Activated T-helper 2 cell treated with anti-CD3 and anti-CD28 coated beads, Interferon-gamma antibody, Interleukin-2, Interleukin-4, amounts not matched to agents 10 μg/mL and 5 μg/mL and 100 μg/mL, durations not matched to agents 14 hours and 24 hours and 36 hours (primary cell): ENCODE data around the gene MOB4. TPM values are rescaled to one million over a fixed set of nuclear protein-coding genes. Genes with fewer than 3 reads are reported as not detected.
"Not testable (repeated sequence)": the region's sequence is repeated elsewhere in the genome, so short reads cannot be mapped to it uniquely, and the experiment has no call there.

ENCODE experiments used
- DNase-seq: peaks from one replicate; pipeline ENCODE4 v3.0.0; 2021; ENCODE audit warnings: low spot score
- H3K27ac Mint-ChIP-seq: one replicate; pipeline ENCODE4 v1.8.0; 2021; ENCODE audit warnings: mixed read lengths
- H3K27me3 Mint-ChIP-seq: one replicate; pipeline ENCODE4 v1.8.0; 2021; ENCODE audit warnings: low read depth, mixed read lengths
- H3K36me3 Mint-ChIP-seq: one replicate; pipeline ENCODE4 v1.8.0; 2021; ENCODE audit warnings: low read depth, mixed read lengths
- H3K4me1 Mint-ChIP-seq: one replicate; pipeline ENCODE4 v1.8.0; 2021; ENCODE audit warnings: low read depth, mixed read lengths
- H3K4me3 Mint-ChIP-seq: one replicate; pipeline ENCODE4 v1.8.0; 2021; ENCODE audit warnings: low read depth, mild to moderate bottlenecking, moderate library complexity, mixed read lengths
- H3K9me3 Mint-ChIP-seq: one replicate; pipeline ENCODE4 v1.8.0; 2021; ENCODE audit warnings: mixed read lengths
- intact Hi-C: fragments of 100-400 bp; cut with micrococcal nuclease; formaldehyde crosslinking; loops from one replicate; pipeline ENCODE4 v1.15.1; 2023
- total RNA-seq: library from RNA; stranded (reverse); gene quantifications from 2 replicates; pipeline ENCODE4 v1.2.3, GENCODE V29; 2022

Gene MOB4
- total RNA-seq, 1 donor from 2014 or later, result 19.5 TPM

DNA sequence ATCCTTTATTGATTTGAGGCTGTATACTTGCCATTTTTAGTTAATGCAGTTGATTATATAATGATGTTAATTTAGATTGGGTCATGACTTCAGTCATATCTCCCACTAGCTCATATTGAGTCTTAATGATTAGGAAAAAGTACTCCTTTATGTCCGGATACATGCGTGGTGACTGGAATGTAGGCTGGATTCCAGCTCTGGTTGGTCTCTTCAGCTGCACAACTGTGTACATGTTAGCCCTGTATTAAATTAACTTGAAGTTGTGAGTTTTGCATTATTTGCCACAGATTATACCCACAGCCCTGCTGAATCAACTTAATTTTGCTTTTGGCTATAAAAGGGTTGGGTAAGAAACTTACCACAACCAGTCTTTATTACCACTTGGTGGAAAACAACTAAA, 22.5 kb downstream of the MOB4 start:
- intact Hi-C loops, result no loop called here
- H3K4me3 Mint-ChIP-seq, result no peak overlapping the region
- H3K36me3 Mint-ChIP-seq, result peaks cover 81% of the 10 kb centered on the region
- no peaks in the 10 kb centered on the region for H3K9me3 Mint-ChIP-seq
- H3K4me1 Mint-ChIP-seq, result peaks cover 22% of the 10 kb centered on the region
- no peaks in the 10 kb centered on the region for H3K27me3 Mint-ChIP-seq
- H3K27ac Mint-ChIP-seq, result no peak overlapping the region
- DNase-seq, result no peak

DNA sequence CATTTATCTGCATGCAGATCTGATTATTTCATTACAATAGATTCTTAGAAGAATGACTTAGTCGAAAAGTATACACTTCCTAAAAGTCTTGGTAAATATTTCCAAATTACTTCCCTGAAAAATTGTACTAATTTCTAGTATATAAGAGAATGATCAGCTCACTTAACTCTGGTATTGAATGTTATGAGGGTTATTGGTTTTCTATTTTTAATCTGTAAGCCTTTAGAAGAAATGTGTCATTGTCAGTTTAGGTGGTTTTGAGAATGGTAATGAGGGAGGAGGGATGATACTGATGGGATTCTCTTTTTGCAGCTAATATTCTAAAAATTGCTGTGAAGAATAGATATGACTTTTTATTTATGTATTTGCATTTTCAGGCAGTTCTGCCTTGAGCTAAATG, 23.9 kb downstream of the MOB4 start:
- H3K9me3 Mint-ChIP-seq, result no peaks in the 10 kb centered on the region
- H3K36me3 Mint-ChIP-seq, result peaks cover 77% of the 10 kb centered on the region
- no peaks in the 10 kb centered on the region for H3K27me3 Mint-ChIP-seq
- DNase-seq, result no peak
- H3K4me1 Mint-ChIP-seq, result peaks cover 15% of the 10 kb centered on the region
- no peak overlapping the region for H3K4me3 Mint-ChIP-seq
- H3K27ac Mint-ChIP-seq, result peak overlapping the region; percentile 31
- intact Hi-C loops, result no loop called here

DNA sequence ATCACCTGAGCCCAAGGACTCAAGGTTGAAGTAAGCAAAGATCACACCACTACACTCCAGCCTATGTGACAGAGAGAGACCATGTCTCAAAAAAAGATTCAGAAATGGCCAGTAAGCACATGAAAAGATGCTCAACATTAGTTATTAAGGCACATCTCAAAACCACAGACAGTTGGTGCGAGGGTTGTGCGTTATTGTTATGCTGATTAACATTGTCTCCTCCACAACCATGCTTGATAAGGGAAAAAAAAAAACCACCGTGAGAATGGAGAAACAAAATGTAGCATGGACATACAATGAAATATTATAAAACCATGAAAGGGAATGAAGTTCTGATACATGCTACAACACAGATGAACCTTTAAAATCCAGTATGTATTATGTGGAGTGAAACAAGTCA, 27.3 kb downstream of the MOB4 start:
- Mint-ChIP-seq H3K4me3 (no peak overlapping the region), H3K4me1 (peaks cover 12% of the 10 kb centered on the region), H3K27ac (no peak overlapping the region), H3K9me3 (no peaks in the 10 kb centered on the region), H3K36me3 (peaks cover 66% of the 10 kb centered on the region), H3K27me3 (no peaks in the 10 kb centered on the region)
- intact Hi-C loops, result no loop called here
- no peak for DNase-seq

DNA sequence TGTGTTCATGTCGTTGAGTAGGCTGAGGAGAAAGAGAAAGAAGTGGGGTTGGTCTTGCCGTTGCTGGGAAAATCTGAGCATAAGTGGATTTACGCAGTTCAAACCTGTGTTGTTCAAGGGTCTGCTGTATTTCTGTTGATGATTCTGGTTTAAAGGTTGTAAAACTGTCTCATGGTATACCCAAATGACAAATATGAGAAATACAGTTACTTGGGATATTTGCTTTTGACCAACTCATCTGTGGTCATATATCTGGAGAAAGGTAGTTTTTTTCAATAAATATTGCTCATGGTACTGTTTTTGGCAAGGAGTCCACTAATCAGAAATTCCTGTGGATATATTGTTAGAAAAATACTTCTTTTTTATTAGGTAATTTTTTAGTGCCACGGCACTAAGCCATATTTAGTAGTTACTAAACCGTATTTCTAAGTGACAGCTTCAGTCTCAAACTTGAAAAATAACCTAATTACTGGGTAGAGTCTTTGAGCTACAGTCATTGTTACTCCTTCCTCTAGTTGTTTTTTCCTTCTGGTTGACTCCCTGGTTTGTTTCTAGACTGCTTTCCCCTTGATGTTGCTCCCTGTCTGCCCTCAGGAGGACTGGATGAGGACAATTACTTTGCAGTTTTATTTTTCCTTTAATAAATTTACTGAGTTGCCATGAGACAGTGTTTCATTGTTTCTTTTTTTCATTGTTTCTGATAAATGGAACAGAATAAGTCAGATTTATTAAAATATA, 31.5 kb downstream of the MOB4 start:
- no peaks in the 10 kb centered on the region for H3K27me3 Mint-ChIP-seq
- peaks cover 54% of the 10 kb centered on the region for H3K36me3 Mint-ChIP-seq
- no peaks in the 10 kb centered on the region for H3K9me3 Mint-ChIP-seq

DNA sequence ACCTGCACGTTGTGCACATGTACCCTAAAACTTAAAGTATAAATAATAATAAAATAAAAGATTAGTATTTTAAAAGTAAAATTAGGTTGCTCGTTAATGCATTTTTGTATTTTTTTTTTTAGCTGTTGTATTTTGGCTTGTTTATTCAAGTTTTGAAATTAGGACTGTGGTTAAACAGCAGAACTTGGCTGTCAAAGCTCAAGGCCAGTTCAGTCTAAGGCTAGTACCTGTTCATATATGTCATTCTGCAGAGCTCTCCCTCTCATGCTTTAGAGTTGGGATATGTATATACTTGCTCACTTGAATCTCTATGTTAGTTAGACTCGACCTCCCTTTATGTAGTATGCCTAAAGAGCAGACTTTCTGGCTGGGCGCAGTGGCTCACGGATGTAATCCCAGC, 32.7 kb downstream of the MOB4 start:
- intact Hi-C loops, result no loop called here
- Mint-ChIP-seq H3K4me1 (no peaks in the 10 kb centered on the region), H3K36me3 (peaks cover 45% of the 10 kb centered on the region), H3K27me3 (no peaks in the 10 kb centered on the region), H3K27ac (no peak overlapping the region), H3K9me3 (no peaks in the 10 kb centered on the region), H3K4me3 (no peak overlapping the region)
- DNase-seq, result no peak

More for the DNA sequence above, 31.5 kb downstream of the MOB4 start:
- H3K4me3 Mint-ChIP-seq, result no peak overlapping the region
- intact Hi-C loops, result no loop called here
- DNase-seq, result no peak
- no peaks in the 10 kb centered on the region for H3K4me1 Mint-ChIP-seq
- H3K27ac Mint-ChIP-seq, result no peak overlapping the region

DNA sequence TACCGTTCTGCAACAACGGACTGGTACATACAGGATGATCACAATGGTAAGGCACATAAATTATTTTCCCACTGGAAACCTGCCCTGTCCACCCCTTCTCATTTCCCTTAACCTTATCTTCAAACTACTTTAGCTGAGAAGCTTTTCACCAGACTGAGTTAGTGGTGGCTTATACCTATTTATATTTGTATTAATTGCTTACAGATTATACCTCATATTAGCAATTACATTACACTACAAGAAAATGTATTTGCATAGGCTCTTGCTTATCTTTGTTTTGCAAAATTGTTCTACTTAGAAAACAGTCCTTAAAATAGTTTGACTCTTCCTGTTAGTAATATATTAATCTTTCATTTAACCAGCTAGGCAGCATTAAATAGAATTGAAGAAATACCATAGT, 35.4 kb downstream of the MOB4 start:
- H3K4me1 Mint-ChIP-seq, result not testable (repeated sequence)

DNA sequence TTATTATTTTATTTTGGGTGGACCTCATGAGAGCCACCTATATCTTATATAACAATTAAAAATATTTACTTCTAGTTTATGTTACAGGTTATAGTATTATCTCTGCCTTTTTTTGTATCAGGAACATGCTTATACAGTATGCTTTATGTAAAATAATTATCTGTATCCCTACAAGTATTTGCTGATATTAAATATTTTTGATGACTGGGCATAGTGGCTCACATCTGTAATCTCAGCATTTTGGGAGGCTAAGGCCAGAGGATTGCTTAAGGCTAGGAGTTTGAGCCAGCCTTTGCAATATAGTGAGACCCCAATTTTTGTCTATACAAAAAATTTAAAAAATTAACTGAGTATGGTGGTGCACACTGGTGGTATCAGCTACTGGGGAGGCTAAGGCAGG, 39.6 kb downstream of the MOB4 start:
- H3K36me3 Mint-ChIP-seq, result peaks cover 33% of the 10 kb centered on the region
- intact Hi-C loops, result no loop called here
- no peaks in the 10 kb centered on the region for H3K27me3 Mint-ChIP-seq
- no peak for DNase-seq
- H3K9me3 Mint-ChIP-seq, result no peaks in the 10 kb centered on the region
- H3K4me1 Mint-ChIP-seq, result no peaks in the 10 kb centered on the region
- H3K27ac Mint-ChIP-seq, result no peak overlapping the region
- H3K4me3 Mint-ChIP-seq, result no peak overlapping the region

More for the DNA sequence above, 35.4 kb downstream of the MOB4 start:
- H3K36me3 Mint-ChIP-seq, result peaks cover 41% of the 10 kb centered on the region
- DNase-seq, H3K27ac Mint-ChIP-seq, H3K9me3 Mint-ChIP-seq, intact Hi-C loops, H3K4me3 Mint-ChIP-seq, H3K27me3 Mint-ChIP-seq: not testable (repeated sequence)

DNA sequence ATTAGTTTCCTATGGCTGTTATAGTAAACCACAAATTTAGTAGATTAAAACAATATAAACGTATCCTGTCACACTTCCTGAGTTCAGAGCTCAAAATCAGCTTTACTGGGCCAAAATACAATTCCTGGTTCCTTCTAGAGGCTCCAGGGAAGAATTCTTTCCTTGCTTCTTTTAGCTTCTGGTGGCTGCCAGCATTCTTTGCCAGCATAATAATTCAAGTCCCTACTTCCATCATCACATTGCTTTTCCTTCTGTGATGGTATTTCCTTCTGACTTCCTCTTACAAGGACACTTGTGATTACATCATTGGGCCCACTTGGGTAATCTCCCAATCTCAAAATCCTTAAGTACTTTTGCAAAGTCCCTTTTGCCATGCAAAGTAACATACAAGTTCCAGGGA, 40.6 kb downstream of the MOB4 start:
- Mint-ChIP-seq H3K4me3 (no peak overlapping the region), H3K27me3 (no peaks in the 10 kb centered on the region), H3K4me1 (no peaks in the 10 kb centered on the region), H3K27ac (no peak overlapping the region), H3K36me3 (peaks cover 38% of the 10 kb centered on the region), H3K9me3 (no peaks in the 10 kb centered on the region)
- DNase-seq, result no peak
- intact Hi-C loops, result no loop called here

DNA sequence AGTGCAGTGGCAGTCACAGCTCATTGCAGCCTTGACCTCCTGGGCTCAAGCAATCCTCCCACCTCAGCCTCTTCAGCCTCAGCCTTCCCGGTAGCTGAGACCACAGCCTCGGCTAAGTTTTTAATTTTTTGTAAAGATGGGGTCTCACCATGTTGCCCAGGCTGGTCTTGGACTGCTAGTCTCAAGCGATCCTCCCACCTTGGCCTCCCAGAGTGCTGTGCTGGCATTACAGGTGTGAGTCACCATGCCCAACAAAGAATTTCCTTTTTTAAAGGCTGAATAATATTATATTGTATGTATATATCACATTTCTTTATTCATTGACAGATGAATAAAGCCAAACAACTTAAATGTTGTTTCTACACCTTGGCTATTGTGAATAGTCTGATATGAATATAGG, 42.5 kb downstream of the MOB4 start:
- no peaks in the 10 kb centered on the region for H3K4me1 Mint-ChIP-seq
- no peaks in the 10 kb centered on the region for H3K27me3 Mint-ChIP-seq
- peaks cover 42% of the 10 kb centered on the region for H3K36me3 Mint-ChIP-seq
- H3K9me3 Mint-ChIP-seq, result no peaks in the 10 kb centered on the region
- H3K27ac Mint-ChIP-seq, result no peak overlapping the region
- H3K4me3 Mint-ChIP-seq, result no peak overlapping the region
- intact Hi-C loops, result no loop called here
- no peak for DNase-seq

DNA sequence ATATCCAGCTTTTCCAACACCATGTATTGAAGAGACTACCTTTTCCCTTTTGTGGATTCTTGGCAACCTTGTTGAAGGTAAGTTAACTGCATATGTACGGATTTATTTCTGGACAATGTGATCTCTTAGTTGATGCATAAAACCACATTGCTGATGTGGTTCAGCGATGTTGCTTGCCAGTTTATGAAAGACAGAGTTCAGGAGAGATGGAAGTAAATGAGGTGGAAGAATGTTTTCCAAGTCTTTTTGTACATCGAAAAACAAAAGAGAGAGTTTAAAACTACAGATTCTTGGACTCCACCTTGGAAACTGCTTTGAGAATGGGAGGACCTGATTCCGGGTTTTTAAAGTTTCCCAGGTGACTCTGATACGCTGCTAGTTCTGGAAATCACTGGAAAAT, 43.8 kb downstream of the MOB4 start:
- Mint-ChIP-seq H3K27me3 (no peaks in the 10 kb centered on the region), H3K27ac (no peak overlapping the region), H3K36me3 (peaks cover 54% of the 10 kb centered on the region), H3K4me3 (no peak overlapping the region), H3K4me1 (no peaks in the 10 kb centered on the region), H3K9me3 (no peaks in the 10 kb centered on the region)
- intact Hi-C loops, result no loop called here
- DNase-seq, result no peak

DNA sequence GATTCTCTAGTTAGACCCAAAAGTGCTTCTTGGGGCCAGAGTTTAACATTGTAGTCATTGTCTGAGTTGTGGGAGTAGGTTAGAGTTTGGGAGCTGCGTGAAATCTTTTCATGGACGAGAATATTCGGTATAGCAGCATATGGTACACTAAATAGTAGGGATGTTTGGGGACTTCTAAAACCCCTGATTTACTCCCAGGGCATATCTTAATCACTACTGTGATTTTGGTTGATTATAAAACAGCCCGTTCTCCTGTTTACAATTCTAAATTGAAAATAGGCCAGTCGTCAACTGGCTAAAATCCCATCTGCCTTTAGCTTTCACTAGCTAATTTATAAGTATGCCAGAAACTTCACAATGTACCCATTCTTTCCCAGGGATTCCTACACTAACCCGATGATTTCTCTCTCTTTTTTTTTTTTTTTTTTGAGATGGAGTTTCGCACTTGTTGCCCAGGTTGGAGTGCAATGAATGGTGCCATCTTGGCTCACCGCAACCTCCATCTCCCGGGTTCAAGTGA, 44.3 kb downstream of the MOB4 start:
- DNase-seq, result no peak
- Mint-ChIP-seq H3K4me3 (no peak overlapping the region), H3K36me3 (peaks cover 59% of the 10 kb centered on the region), H3K27me3 (no peaks in the 10 kb centered on the region), H3K27ac (no peak overlapping the region), H3K4me1 (no peaks in the 10 kb centered on the region), H3K9me3 (no peaks in the 10 kb centered on the region)
- intact Hi-C loops, result no loop called here

DNA sequence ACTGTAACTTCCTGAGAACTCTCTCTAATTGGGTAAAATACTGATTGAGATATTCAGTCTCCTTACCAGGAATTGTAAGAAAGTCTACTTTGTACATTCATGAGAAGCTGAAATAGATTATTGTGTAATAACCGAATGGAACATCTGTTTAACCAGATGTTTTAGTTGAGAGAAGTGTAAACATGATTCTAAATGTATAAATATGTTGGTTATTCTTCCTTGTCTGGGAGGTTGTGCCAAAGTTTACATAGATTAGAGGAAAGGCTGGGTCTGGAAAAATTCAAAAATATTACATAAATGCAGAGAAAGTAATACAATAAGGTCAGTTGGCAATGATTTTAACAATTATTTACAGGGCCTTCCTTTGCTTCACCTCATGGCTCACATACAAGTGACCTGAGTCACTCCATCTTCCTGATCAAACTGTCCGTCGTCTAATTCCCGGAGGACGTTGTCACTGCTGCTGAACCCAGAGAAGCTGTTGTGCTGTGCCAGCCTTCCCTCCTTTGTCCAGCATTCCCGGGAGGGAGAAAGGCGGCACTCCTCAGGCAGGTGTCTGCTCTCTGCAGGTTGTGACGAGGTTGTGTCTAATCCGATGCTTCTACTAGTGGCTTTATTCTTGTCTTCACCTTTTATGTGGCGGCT, 55.9 kb downstream of the MOB4 start:
- intact Hi-C loops, result no loop called here
- no peak for DNase-seq
- peaks cover 23% of the 10 kb centered on the region for H3K9me3 Mint-ChIP-seq
- no peaks in the 10 kb centered on the region for H3K27me3 Mint-ChIP-seq
- H3K4me1 Mint-ChIP-seq, result no peaks in the 10 kb centered on the region
- no peak overlapping the region for H3K4me3 Mint-ChIP-seq
- H3K27ac Mint-ChIP-seq, result no peak overlapping the region
- peaks cover 30% of the 10 kb centered on the region for H3K36me3 Mint-ChIP-seq

DNA sequence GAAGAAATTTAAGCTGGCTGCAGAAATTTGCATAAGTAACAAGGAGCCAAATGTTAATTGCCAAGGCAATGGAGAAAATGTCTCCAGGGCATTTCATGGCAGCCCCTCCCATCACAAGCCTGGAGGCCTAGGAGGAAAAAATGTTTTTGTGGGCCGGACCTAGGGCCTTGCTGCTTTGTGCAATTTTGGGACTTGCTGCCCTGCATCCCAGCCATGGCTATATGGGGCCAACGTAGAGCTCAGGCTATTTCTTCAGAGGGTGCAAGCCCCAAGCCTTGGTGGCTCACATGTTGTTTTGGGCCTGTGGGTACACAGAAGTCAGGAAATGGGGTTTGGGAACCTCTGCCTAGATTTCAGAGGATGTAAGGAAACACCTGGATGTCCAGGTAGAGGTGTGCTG, 57.7 kb downstream of the MOB4 start:
- Mint-ChIP-seq H3K27me3 (no peaks in the 10 kb centered on the region), H3K36me3 (peaks cover 26% of the 10 kb centered on the region), H3K4me1 (no peaks in the 10 kb centered on the region), H3K9me3 (peaks cover 23% of the 10 kb centered on the region), H3K27ac (no peak overlapping the region), H3K4me3 (no peak overlapping the region)
- intact Hi-C loops, result no loop called here
- no peak for DNase-seq
